Measurements from ENCODE around the gene MVB12B.
"Not testable (repeated sequence)": the region's sequence is repeated elsewhere in the genome, so short reads cannot be mapped to it uniquely, and the experiment has no call there.

Gene MVB12B

GRCh38 chr9:126555421-126555820, 228.8 kb downstream of the MVB12B start:
- DNase-seq, result not testable (repeated sequence)
